HCT116 (cell line): ENCODE measurements around the gene SORCS2. TPM values are rescaled to one million over a fixed set of nuclear protein-coding genes. Genes with fewer than 3 reads are reported as not detected.

Experiments used
- ATAC-seq: fragments of 200-7000 bp; cut with Tn5 transposase; 2 replicates; pipeline ENCODE4 v1.9.1; 2020; ENCODE audit warnings: mild to moderate bottlenecking, moderate library complexity
- BruUV-seq: library from RNA; stranded (reverse); fragments of 400-500 nt; replicated peaks from 2 replicates; lab custom pipeline; 2021; lab: Mats Ljungman, UMichigan
- CTCF ChIA-PET: fragments of 300-600 bp; sonication (Branson Sonifier 250); formaldehyde crosslinking; loops from one replicate; lab custom pipeline; 2021; ENCODE audit warnings: antibody characterized with exemption; lab: Charles Lee
- POLR2A ChIA-PET: fragments of 300-600, 350-600 bp; sonication (Branson Sonifier 250); formaldehyde crosslinking; loops from one replicate; lab custom pipeline; 2021; ENCODE audit warnings: antibody characterized with exemption; lab: Charles Lee
- RAD21 ChIA-PET, 2 experiments: fragments of 300-600 bp; sonication (Branson Sonifier 250); formaldehyde crosslinking; loops; one replicate each; lab custom pipeline; 2023; ENCODE audit warnings: low total read pairs in 2 of 2; ENCODE audit not compliant: uncharacterized antibody in 2 of 2, unreplicated experiment in 2 of 2, low non-redundant PET in 1 of 2; lab: Charles Lee
- DNase-seq: peaks from one replicate; pipeline ENCODE4 v3.0.0-alpha.2; 2010; ENCODE audit warnings: low read depth, low spot score
- H2AFZ ChIP-seq: fragments of 200-600 bp; shearing (Covaris generic), sonication (generic); 2 replicates; pipeline ENCODE4 v1.6.1; 2017; ENCODE audit warnings: low read depth, mixed run types, mixed read lengths, antibody characterized with exemption, low read length; ENCODE audit not compliant: poor library complexity, severe bottlenecking
- H3K27ac ChIP-seq: 2 replicates; pipeline ENCODE4 v1.5.1; 2012; ENCODE audit warnings: low read depth, low read length
- H3K27me3 ChIP-seq: fragments of 200-600 bp; sonication (generic); 2 replicates; pipeline ENCODE4 v1.6.1; 2016; ENCODE audit warnings: mixed run types, low read length, mixed read lengths; ENCODE audit not compliant: insufficient read depth
- H3K36me3 ChIP-seq, 2 experiments: fragments of 200-500 bp in 1 of 2; fragments of 200-600 bp in 1 of 2; sonication (Bioruptor generic) in 1 of 2; sonication (generic) in 1 of 2; 2 replicates each; pipeline versions ENCODE4 v1.5.1 to v1.6.1; 2014 to 2016; ENCODE audit warnings: low read length in 2 of 2, inconsistent platforms in 1 of 2, mixed read lengths in 1 of 2, mixed run types in 1 of 2; ENCODE audit not compliant: insufficient read depth in 2 of 2, control insufficient read depth in 1 of 2
- H3K4me1 ChIP-seq, 2 experiments: fragments of 200-600 bp in 1 of 2; sonication (generic) in 1 of 2; 2 replicates each; pipeline versions ENCODE4 v1.5.1 to v1.6.1; 2012 to 2017; ENCODE audit warnings: low read length in 2 of 2, inconsistent platforms in 1 of 2, mild to moderate bottlenecking in 1 of 2, mixed read lengths in 1 of 2, mixed run types in 1 of 2, moderate library complexity in 1 of 2; ENCODE audit not compliant: insufficient read depth in 2 of 2, control insufficient read depth in 1 of 2
- H3K4me2 ChIP-seq: fragments of 200-600 bp; sonication (generic); 2 replicates; pipeline ENCODE4 v1.6.1; 2017; ENCODE audit warnings: mixed run types, low read length, mixed read lengths
- H3K4me3 ChIP-seq, 2 experiments: fragments of 200-600 bp in 1 of 2; sonication (generic) in 1 of 2; replicated peaks in 1 of 2; 2 replicates each; pipeline ENCODE4 v1.5.1; 2011 to 2016; ENCODE audit warnings: low read length in 2 of 2, control low read depth in 1 of 2, low read depth in 1 of 2, mild to moderate bottlenecking in 1 of 2, mixed read lengths in 1 of 2, mixed run types in 1 of 2
- H3K79me2 ChIP-seq: fragments of 200-600 bp; sonication (generic); 2 replicates; pipeline ENCODE4 v1.6.1; 2017; ENCODE audit warnings: mild to moderate bottlenecking, mixed run types, low read length, moderate library complexity, mixed read lengths; ENCODE audit not compliant: insufficient read depth
- H3K9ac ChIP-seq: fragments of 200-600 bp; sonication (generic); 2 replicates; pipeline ENCODE4 v1.6.1; 2016; ENCODE audit warnings: low read length, mixed read lengths
- H3K9me2 ChIP-seq: fragments of 200-600 bp; sonication (generic), shearing (Covaris generic); 2 replicates; pipeline ENCODE4 v1.6.1; 2017; ENCODE audit warnings: mixed run types, mild to moderate bottlenecking, moderate library complexity; ENCODE audit not compliant: insufficient read depth
- H3K9me3 ChIP-seq, 2 experiments: fragments of 200-500 bp in 1 of 2; fragments of 200-600 bp in 1 of 2; sonication (Bioruptor generic) in 1 of 2; sonication (generic) in 1 of 2; 2 replicates each; pipeline ENCODE4 v1.6.1; 2014 to 2017; ENCODE audit warnings: low read length in 2 of 2, mixed read lengths in 2 of 2, inconsistent platforms in 1 of 2, low read depth in 1 of 2, mild to moderate bottlenecking in 1 of 2, mixed run types in 1 of 2, moderate library complexity in 1 of 2; ENCODE audit not compliant: control insufficient read depth in 1 of 2, insufficient read depth in 1 of 2
- H4K20me1 ChIP-seq: fragments of 200-600 bp; sonication (generic), shearing (Covaris generic); 2 replicates; pipeline ENCODE4 v1.6.1; 2017; ENCODE audit warnings: mixed run types, mild to moderate bottlenecking, moderate library complexity; ENCODE audit not compliant: insufficient read depth
- CEBPB ChIP-seq: IDR thresholded peaks from 2 replicates; pipeline ENCODE4 v1.6.1; 2012; ENCODE audit warnings: low read depth
- EGR1 ChIP-seq: IDR thresholded peaks from 2 replicates; pipeline ENCODE4 v1.6.1; 2012; ENCODE audit warnings: low read depth
- EZH2 ChIP-seq: fragments of 200-600 bp; sonication (generic); IDR thresholded peaks from 2 replicates; pipeline ENCODE4 v1.6.1; 2017; ENCODE audit warnings: antibody characterized with exemption, mixed run types
- JUND ChIP-seq: IDR thresholded peaks from 2 replicates; pipeline ENCODE4 v1.6.1; 2012
- SP1 ChIP-seq: IDR thresholded peaks from 2 replicates; pipeline ENCODE4 v1.6.1; 2012; ENCODE audit warnings: low read depth
- SRF ChIP-seq: IDR thresholded peaks from 2 replicates; pipeline ENCODE4 v1.6.1; 2012; ENCODE audit warnings: low read depth
- TCF7L2 ChIP-seq: IDR thresholded peaks from 2 replicates; pipeline ENCODE4 v1.7.0; 2011; ENCODE audit warnings: borderline replicate concordance, inconsistent platforms; ENCODE audit not compliant: insufficient read depth, insufficient read length; ENCODE audit errors: extremely low read depth
- ZNF274 ChIP-seq: fragments of 200-500 bp; sonication (Bioruptor generic); IDR thresholded peaks from 2 replicates; pipeline ENCODE4 v1.6.1; 2014; ENCODE audit warnings: mild to moderate bottlenecking, low read depth, low read length, inconsistent platforms
- intact Hi-C: fragments of 100-400 bp; cut with micrococcal nuclease; formaldehyde crosslinking; loops from 2 replicates; pipeline ENCODE4 v1.10.0; 2022
- total RNA-seq: library from RNA; stranded (reverse); gene quantifications from one replicate; pipeline ENCODE4 v1.2.1, GENCODE V29; 2021; ENCODE audit not compliant: unreplicated experiment
- TF ChIP-seq, protein P1 (sequence below), 3 experiments: fragments of 200-600 bp in 1 of 3; sonication (generic) in 1 of 3; IDR thresholded peaks in 2 of 3; conservative IDR thresholded peaks in 1 of 3; 2 replicates each; pipeline ENCODE4 v1.5.1; 2012 to 2017; ENCODE audit warnings: low read depth in 2 of 3, low read length in 2 of 3, antibody characterized with exemption in 1 of 3, borderline replicate concordance in 1 of 3, control low read depth in 1 of 3, mild to moderate bottlenecking in 1 of 3, mixed read lengths in 1 of 3, mixed run types in 1 of 3, moderate library complexity in 1 of 3; ENCODE audit not compliant: insufficient read depth in 1 of 3
- TF ChIP-seq, protein P2 (sequence below): IDR thresholded peaks from 2 replicates; pipeline ENCODE4 v1.6.1; 2012; ENCODE audit warnings: low read depth

The SORCS2 gene
- total RNA-seq, 1 experiment from 2014 or later = 0.37 TPM

DNA sequence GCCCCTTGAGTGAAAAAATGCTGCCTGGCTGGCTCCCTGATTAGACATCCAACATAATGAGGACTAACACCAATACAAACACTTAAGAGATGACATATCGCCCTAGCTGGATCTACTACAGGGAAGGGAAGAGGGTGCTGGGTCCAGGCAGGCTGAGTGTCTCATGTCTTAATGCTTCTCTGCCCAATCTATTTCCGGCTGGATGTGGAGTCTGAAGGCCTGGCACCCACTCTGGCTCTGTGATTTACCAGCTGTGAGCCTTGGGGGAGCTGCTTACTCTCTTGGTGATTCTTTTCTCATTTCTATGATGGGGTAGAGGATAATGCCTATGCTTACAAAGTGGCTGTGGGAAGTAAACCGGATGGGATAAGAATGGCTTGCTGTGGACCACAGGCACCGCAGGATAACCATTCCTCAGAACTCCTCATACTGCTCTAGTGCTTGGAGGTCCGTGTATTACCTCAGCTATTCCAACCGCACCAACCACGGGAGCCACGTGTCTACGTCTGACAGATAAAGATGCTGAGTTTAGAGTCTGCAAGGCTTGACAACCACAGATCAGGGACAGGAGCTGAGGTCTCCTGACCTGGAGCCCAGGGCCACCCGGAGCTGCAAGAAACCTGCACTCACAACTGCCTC is 585.7 kb downstream of the SORCS2 start:
- ATAC-seq (no peak), DNase-seq (no peak)
- RAD21 ChIA-PET = no interaction called here
- Histone ChIP-seq H3K9ac (no peak overlapping the region), H3K27ac (no peak overlapping the region), H2AFZ (no peak overlapping the region), H3K27me3 (no peaks in the 10 kb centered on the region), H3K4me2 (no peak overlapping the region), H3K4me3 (no peak overlapping the region), H3K36me3 (peaks cover 2 to 5% of the 10 kb centered on the region in 2 experiments; a peak in 2 of 4 replicates)
- intact Hi-C loops = no loop called here
- no TSS peak for BruUV-seq
- CTCF ChIA-PET = interaction anchor here (1.3 kb wide), 1 partner anchor 27 kb away, joined by 3 read pairs; no protein-coding TSS in a partner anchor
- no peak for TF ChIP-seq EGR1
- TF ChIP-seq EZH2 = no peak
- TF ChIP-seq SRF = no peak
- TF ChIP-seq ZNF274 = no peak
- no peak for TF ChIP-seq SP1
- no peak for TF ChIP-seq JUND
- TF ChIP-seq, protein P1, sequence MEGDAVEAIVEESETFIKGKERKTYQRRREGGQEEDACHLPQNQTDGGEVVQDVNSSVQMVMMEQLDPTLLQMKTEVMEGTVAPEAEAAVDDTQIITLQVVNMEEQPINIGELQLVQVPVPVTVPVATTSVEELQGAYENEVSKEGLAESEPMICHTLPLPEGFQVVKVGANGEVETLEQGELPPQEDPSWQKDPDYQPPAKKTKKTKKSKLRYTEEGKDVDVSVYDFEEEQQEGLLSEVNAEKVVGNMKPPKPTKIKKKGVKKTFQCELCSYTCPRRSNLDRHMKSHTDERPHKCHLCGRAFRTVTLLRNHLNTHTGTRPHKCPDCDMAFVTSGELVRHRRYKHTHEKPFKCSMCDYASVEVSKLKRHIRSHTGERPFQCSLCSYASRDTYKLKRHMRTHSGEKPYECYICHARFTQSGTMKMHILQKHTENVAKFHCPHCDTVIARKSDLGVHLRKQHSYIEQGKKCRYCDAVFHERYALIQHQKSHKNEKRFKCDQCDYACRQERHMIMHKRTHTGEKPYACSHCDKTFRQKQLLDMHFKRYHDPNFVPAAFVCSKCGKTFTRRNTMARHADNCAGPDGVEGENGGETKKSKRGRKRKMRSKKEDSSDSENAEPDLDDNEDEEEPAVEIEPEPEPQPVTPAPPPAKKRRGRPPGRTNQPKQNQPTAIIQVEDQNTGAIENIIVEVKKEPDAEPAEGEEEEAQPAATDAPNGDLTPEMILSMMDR (IDR thresholded peaks at IDR 0.05 in 2 of 3, conservative IDR thresholded peaks at IDR 0.05 in 1 of 3; ENCODE audit: borderline replicate concordance in 1 of 3, insufficient read depth in 1 of 3, low read depth in 2 of 3, low read length in 2 of 3) = no peak
- TF ChIP-seq, protein P2, sequence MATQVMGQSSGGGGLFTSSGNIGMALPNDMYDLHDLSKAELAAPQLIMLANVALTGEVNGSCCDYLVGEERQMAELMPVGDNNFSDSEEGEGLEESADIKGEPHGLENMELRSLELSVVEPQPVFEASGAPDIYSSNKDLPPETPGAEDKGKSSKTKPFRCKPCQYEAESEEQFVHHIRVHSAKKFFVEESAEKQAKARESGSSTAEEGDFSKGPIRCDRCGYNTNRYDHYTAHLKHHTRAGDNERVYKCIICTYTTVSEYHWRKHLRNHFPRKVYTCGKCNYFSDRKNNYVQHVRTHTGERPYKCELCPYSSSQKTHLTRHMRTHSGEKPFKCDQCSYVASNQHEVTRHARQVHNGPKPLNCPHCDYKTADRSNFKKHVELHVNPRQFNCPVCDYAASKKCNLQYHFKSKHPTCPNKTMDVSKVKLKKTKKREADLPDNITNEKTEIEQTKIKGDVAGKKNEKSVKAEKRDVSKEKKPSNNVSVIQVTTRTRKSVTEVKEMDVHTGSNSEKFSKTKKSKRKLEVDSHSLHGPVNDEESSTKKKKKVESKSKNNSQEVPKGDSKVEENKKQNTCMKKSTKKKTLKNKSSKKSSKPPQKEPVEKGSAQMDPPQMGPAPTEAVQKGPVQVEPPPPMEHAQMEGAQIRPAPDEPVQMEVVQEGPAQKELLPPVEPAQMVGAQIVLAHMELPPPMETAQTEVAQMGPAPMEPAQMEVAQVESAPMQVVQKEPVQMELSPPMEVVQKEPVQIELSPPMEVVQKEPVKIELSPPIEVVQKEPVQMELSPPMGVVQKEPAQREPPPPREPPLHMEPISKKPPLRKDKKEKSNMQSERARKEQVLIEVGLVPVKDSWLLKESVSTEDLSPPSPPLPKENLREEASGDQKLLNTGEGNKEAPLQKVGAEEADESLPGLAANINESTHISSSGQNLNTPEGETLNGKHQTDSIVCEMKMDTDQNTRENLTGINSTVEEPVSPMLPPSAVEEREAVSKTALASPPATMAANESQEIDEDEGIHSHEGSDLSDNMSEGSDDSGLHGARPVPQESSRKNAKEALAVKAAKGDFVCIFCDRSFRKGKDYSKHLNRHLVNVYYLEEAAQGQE = no peak
- TF ChIP-seq CEBPB = no peak
- TF ChIP-seq TCF7L2 = no peak
- TF ChIP-seq, all 23 proteins: peak for 0
- Histone ChIP-seq H4K20me1 (no peaks in the 10 kb centered on the region), H3K4me1 (no peaks in the 10 kb centered on the region), H3K9me2 (no peaks in the 10 kb centered on the region), H3K9me3 (no peaks in the 10 kb centered on the region), H3K79me2 (no peaks in the 10 kb centered on the region)
- POLR2A ChIA-PET = no interaction called here
